ENCODE results near the gene GRXCR2. TPM values are rescaled to one million over a fixed set of nuclear protein-coding genes. Genes with fewer than 3 reads are reported as not detected.
A peak's percentile ranks its signal among the peaks of the same experiment; 100 is the strongest.
"Not testable (repeated sequence)": the region's sequence is repeated elsewhere in the genome, so short reads cannot be mapped to it uniquely, and the experiment has no call there.

Gene GRXCR2
- total RNA-seq, 1 experiment from 2014 or later, result not detected

DNA sequence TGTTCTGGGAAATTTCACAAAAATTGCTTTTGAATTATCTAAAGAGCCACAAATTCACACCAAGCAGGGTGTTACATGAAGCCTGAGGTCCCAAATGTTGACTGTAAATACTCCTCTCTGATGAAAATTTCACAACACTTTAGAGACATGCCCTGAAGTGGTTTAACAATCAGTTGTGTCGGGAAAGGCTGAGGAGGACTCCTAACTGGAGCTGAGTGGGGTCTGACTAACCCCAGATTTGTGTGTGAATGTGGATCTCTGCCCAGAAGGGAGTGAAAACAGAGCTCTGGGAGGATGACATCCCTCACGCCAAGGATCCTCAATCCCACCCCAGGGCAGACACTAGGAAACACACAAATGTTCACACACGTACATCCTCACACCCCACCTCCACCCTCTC is 31.1 kb upstream of the GRXCR2 start:
- DNase-seq, result no peak
- H3K27me3 ChIP-seq (ENCODE audit: control insufficient read depth, insufficient read depth, low read length), result no peaks in the 10 kb centered on the region
- no peak overlapping the region for H3K4me3 ChIP-seq (ENCODE audit: insufficient read depth, low read depth, low read length)
- no peaks in the 10 kb centered on the region for H3K36me3 ChIP-seq (replicated peaks; ENCODE audit: control insufficient read depth, insufficient read depth, low read length)

- Histone ChIP-seq H3K36me3 (replicated peaks; ENCODE audit: control insufficient read depth, insufficient read depth, low read length) (no peaks in the 10 kb centered on the region), H3K27me3 (ENCODE audit: control insufficient read depth, insufficient read depth, low read length) (no peaks in the 10 kb centered on the region), H3K4me3 (ENCODE audit: insufficient read depth, low read depth, low read length) (no peak overlapping the region)
- peak; percentile 12 for DNase-seq
Measured at GRCh38 chr5:145903113-145903512, 30.3 kb upstream of the GRXCR2 start.

- H3K36me3 ChIP-seq (replicated peaks; ENCODE audit: control insufficient read depth, insufficient read depth, low read length), result no peaks in the 10 kb centered on the region
- no peaks in the 10 kb centered on the region for H3K27me3 ChIP-seq (ENCODE audit: control insufficient read depth, insufficient read depth, low read length)
- H3K4me3 ChIP-seq (ENCODE audit: insufficient read depth, low read depth, low read length), result no peak overlapping the region
- DNase-seq, result no peak
Measured at GRCh38 chr5:145902421-145902820, 29.6 kb upstream of the GRXCR2 start.

DNA sequence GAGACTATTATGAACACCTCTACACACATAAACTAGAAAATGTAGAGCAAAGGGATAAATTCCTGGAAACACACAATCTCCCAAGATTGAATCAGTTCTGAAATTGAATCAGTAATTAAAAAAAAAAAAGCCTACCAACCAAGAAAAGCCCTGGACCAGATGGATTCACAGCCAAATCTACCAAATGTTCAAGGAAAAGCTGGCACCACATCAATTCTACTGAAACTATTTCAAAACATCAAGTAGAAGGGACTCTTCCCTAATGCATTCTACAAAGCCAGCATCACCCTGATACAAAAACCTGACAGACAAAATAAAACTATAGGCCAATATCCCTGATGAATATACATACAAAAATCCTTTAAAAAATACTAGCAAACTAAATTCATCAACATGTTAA is 25.4 kb upstream of the GRXCR2 start:
- H3K36me3 ChIP-seq (replicated peaks; ENCODE audit: control insufficient read depth, insufficient read depth, low read length), result no peaks in the 10 kb centered on the region
- no peak for DNase-seq
- no peak overlapping the region for H3K4me3 ChIP-seq (ENCODE audit: insufficient read depth, low read depth, low read length)
- H3K27me3 ChIP-seq (ENCODE audit: control insufficient read depth, insufficient read depth, low read length), result no peaks in the 10 kb centered on the region

DNA sequence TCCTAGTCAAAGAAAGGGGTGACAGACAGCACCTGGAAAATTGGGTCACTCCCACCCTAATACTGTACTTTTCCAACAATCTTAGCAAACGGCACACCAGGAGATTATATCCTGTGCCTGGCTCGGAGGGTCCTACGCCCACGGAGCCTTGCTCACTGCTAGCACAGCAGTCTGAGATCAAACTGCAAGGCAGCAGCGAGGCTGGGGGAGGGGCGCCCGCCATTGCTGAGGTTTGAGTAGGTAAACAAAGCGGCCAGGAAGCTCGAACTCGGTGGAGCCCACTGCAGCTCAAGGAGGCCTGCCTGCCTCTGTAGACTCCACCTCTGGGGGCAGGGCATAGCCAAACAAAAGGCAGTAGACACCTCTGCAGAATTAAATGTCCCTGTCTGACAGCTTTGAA is 18.6 kb upstream of the GRXCR2 start:
- H3K27me3 ChIP-seq (ENCODE audit: control insufficient read depth, insufficient read depth, low read length); DNase-seq; H3K4me3 ChIP-seq (ENCODE audit: insufficient read depth, low read depth, low read length); H3K36me3 ChIP-seq (replicated peaks; ENCODE audit: control insufficient read depth, insufficient read depth, low read length): not testable (repeated sequence)

DNA sequence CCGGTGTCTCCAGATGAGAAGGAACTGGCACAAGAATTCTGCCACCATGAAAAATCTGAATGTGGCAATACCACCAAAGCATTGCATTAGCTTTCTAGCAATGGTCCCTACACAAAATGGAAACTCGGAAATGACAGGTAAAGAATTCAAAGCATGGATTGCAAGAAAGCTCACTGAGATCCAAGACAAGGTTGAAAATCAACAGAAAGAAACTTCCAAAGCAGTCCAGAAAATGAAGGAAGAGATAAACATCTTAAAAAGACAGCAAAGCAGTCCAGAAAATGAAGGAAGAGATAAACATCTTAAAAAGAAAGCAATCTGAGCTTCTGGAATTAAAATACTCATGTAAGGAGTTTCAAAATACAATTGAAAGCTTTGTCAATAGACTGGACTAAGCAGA is 16.8 kb upstream of the GRXCR2 start:
- no peak for DNase-seq
- no peaks in the 10 kb centered on the region for H3K36me3 ChIP-seq (replicated peaks; ENCODE audit: control insufficient read depth, insufficient read depth, low read length)
- H3K27me3 ChIP-seq (ENCODE audit: control insufficient read depth, insufficient read depth, low read length), result no peaks in the 10 kb centered on the region
- H3K4me3 ChIP-seq (ENCODE audit: insufficient read depth, low read depth, low read length), result no peak overlapping the region

DNA sequence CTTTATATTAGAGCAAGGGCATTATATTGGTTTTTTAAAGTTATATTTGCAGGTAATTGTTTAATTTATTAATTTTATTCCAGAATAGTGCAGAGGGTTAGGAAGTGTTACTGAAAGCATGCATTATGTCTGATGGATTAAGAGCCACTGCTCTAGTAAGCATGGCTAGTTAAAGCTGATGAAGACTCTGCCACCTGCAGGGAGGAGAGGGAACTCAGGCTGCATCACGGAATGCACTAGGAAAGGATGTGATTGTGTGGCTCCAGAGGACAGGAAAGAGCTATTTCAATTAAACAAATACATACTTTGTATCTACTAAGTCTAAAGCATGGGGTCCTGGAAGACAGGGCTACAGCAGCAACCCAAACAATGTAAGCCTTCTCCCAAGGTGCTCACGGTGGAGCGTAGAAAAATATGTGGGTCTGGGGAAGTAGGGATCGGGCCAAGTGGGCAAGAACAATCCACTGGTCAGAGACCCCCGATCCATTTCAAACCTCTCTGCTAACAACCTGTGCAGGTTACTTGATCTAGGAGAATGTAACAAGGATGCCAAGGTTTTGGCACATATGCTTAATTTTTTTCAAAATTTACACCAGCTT is 15.3 kb upstream of the GRXCR2 start:
- H3K4me3 ChIP-seq (ENCODE audit: insufficient read depth, low read depth, low read length), result no peak overlapping the region
- peak; percentile 56 for DNase-seq

GRCh38 chr5:145887217-145887616 is 14.4 kb upstream of the GRXCR2 start:
- no peak for DNase-seq
- no peaks in the 10 kb centered on the region for H3K27me3 ChIP-seq (ENCODE audit: control insufficient read depth, insufficient read depth, low read length)
- no peaks in the 10 kb centered on the region for H3K36me3 ChIP-seq (replicated peaks; ENCODE audit: control insufficient read depth, insufficient read depth, low read length)
- H3K4me3 ChIP-seq (ENCODE audit: insufficient read depth, low read depth, low read length), result no peak overlapping the region

More for the DNA sequence above, 15.3 kb upstream of the GRXCR2 start:
- H3K27me3 ChIP-seq (ENCODE audit: control insufficient read depth, insufficient read depth, low read length), result no peaks in the 10 kb centered on the region
- H3K36me3 ChIP-seq (replicated peaks; ENCODE audit: control insufficient read depth, insufficient read depth, low read length), result no peaks in the 10 kb centered on the region

- DNase-seq, result no peak
- Histone ChIP-seq H3K27me3 (ENCODE audit: control insufficient read depth, insufficient read depth, low read length) (no peaks in the 10 kb centered on the region), H3K4me3 (ENCODE audit: insufficient read depth, low read depth, low read length) (no peak overlapping the region), H3K36me3 (replicated peaks; ENCODE audit: control insufficient read depth, insufficient read depth, low read length) (no peaks in the 10 kb centered on the region)
Measured at GRCh38 chr5:145874765-145875164, 2.0 kb upstream of the GRXCR2 start.

DNA sequence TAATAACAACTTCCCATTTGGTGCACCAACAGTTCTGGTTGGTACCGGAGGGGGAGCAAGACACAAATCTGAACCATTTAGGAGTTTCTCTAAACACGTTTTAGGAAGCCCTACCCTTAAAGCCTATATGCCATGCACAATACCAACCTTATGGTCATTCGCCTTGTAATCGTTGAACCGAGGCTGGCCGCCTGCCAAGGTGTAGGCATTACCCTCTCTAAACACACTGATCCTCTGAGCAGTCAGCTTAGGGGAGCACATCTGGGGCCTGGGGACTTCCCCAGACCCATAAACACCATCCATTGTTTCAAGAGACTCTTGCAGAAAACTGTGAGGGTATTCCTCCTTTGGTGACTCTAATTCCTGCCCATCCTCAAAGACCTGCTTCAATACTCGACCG is 328 bp downstream of the GRXCR2 start:
- Histone ChIP-seq H3K4me3 (ENCODE audit: insufficient read depth, low read depth, low read length) (no peak overlapping the region), H3K36me3 (replicated peaks; ENCODE audit: control insufficient read depth, insufficient read depth, low read length) (no peaks in the 10 kb centered on the region), H3K27me3 (ENCODE audit: control insufficient read depth, insufficient read depth, low read length) (no peaks in the 10 kb centered on the region; the same call in 1 of the 2 replicates)
- DNase-seq, result no peak

DNA sequence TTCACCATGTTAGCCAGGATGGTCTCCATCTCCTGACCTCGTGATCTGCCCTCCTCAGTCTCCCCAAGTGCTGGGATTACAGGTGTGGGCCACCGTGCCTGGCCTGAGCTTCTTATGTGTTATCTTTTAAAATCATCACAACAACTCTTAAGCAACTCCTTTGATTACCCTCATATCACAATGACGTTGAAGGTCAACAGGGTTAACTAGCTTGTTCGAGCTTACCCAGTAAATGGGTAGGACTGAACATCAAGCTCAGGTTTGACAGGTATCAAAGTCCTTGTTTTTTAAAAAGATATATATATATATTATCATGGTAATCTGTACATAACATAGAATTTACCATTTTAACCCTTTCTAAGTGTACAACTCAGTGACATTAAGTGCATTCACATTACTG is 3.1 kb downstream of the GRXCR2 start:
- Histone ChIP-seq H3K4me3 (ENCODE audit: insufficient read depth, low read depth, low read length) (no peak overlapping the region), H3K36me3 (replicated peaks; ENCODE audit: control insufficient read depth, insufficient read depth, low read length) (no peaks in the 10 kb centered on the region), H3K27me3 (ENCODE audit: control insufficient read depth, insufficient read depth, low read length) (no peaks in the 10 kb centered on the region; the same call in 1 of the 2 replicates)
- no peak for DNase-seq

- Histone ChIP-seq H3K27me3 (ENCODE audit: control insufficient read depth, insufficient read depth, low read length) (no peaks in the 10 kb centered on the region; the same call in 1 of the 2 replicates), H3K4me3 (ENCODE audit: insufficient read depth, low read depth, low read length) (no peak overlapping the region), H3K36me3 (replicated peaks; ENCODE audit: control insufficient read depth, insufficient read depth, low read length) (no peaks in the 10 kb centered on the region)
- DNase-seq, result no peak
Measured at GRCh38 chr5:145867806-145868205, 5.0 kb downstream of the GRXCR2 start.

- H3K36me3 ChIP-seq (replicated peaks; ENCODE audit: control insufficient read depth, insufficient read depth, low read length); H3K4me3 ChIP-seq (ENCODE audit: insufficient read depth, low read depth, low read length); H3K27me3 ChIP-seq (ENCODE audit: control insufficient read depth, insufficient read depth, low read length); DNase-seq: not testable (repeated sequence)
Measured at GRCh38 chr5:145864432-145864831, 8.4 kb downstream of the GRXCR2 start.

DNA sequence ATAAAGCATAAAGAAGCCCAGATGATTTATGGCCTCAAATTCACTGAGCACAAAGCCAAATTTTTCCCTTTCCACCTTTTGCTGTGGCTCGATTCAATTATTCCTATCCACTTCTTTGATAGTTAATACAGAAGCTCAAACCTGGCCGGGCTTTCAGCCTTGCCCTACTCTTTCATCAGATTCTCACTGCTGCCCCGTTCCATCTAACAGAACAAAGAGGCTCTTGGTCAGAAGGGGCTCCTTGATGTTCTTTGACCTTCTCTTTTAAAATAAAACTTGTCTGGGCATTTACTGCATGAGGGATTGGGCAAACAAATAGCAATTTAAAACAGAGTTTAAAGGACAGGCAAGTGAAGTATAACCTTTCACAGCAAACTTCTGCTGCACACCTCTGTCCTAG is 9.8 kb downstream of the GRXCR2 start:
- no peak for DNase-seq
- Histone ChIP-seq H3K4me3 (ENCODE audit: insufficient read depth, low read depth, low read length) (no peak overlapping the region), H3K27me3 (ENCODE audit: control insufficient read depth, insufficient read depth, low read length) (no peaks in the 10 kb centered on the region; the same call in 1 of the 2 replicates), H3K36me3 (replicated peaks; ENCODE audit: control insufficient read depth, insufficient read depth, low read length) (no peaks in the 10 kb centered on the region)

DNA sequence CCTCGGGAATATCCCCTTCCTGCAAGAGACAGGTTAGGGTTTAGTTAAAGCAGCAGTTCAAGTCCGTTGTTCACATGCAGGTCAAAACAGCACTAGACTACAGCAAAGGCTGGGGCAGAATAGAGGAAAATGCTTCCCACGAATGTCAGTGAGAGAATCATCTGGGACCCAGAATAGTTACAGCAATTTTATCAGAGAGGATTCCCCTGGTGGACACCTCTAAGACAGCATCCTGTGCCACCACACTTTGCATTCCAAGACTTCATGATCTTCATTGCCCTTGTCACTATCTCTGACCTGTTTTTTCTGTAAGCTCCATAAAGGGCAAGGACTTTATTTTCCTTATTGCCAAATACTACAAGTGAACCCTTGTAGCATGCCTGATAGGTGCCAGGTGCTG is 12.9 kb downstream of the GRXCR2 start:
- Histone ChIP-seq H3K4me3 (ENCODE audit: insufficient read depth, low read depth, low read length) (no peak overlapping the region), H3K27me3 (ENCODE audit: control insufficient read depth, insufficient read depth, low read length) (no peaks in the 10 kb centered on the region), H3K36me3 (replicated peaks; ENCODE audit: control insufficient read depth, insufficient read depth, low read length) (no peaks in the 10 kb centered on the region)
- peak; percentile 21 for DNase-seq

GRCh38 chr5:145859453-145859852 is 13.4 kb downstream of the GRXCR2 start:
- no peak for DNase-seq
- Histone ChIP-seq H3K4me3 (ENCODE audit: insufficient read depth, low read depth, low read length) (no peak overlapping the region), H3K27me3 (ENCODE audit: control insufficient read depth, insufficient read depth, low read length) (no peaks in the 10 kb centered on the region), H3K36me3 (replicated peaks; ENCODE audit: control insufficient read depth, insufficient read depth, low read length) (no peaks in the 10 kb centered on the region)
